Panc1 (cell line): ENCODE data around the gene NPDC1. TPM values are rescaled to one million over a fixed set of nuclear protein-coding genes. Genes with fewer than 3 reads are reported as not detected.

Experiments used
- ATAC-seq: fragments of 200-7000 bp; cut with Tn5 transposase; 2 replicates; pipeline ENCODE4 v1.9.1; 2020; ENCODE audit warnings: mild to moderate bottlenecking, moderate library complexity
- BruUV-seq: library from RNA; stranded (reverse); fragments of 400-500 nt; replicated peaks from 2 replicates; lab custom pipeline; 2021; lab: Mats Ljungman, UMichigan
- CTCF ChIA-PET: fragments of 300-600 bp; sonication (Branson Sonifier 250); formaldehyde crosslinking; loops from one replicate; lab custom pipeline; 2022; ENCODE audit warnings: antibody characterized with exemption; lab: Charles Lee
- POLR2A ChIA-PET: fragments of 300-600 bp; sonication (Branson Sonifier 250); formaldehyde crosslinking; loops from one replicate; lab custom pipeline; 2022; ENCODE audit warnings: antibody characterized with exemption; lab: Charles Lee
- DNase-seq: peaks from one replicate; pipeline ENCODE4 v3.0.0-alpha.2; 2010; ENCODE audit warnings: low read depth, low spot score
- H3K27ac ChIP-seq: 2 replicates; pipeline ENCODE4 v1.5.1; 2011; ENCODE audit warnings: mild to moderate bottlenecking, low read length, inconsistent platforms
- H3K27me3 ChIP-seq: fragments of 200-500 bp; sonication (Bioruptor generic); 2 replicates; pipeline ENCODE4 v1.6.0; 2014; ENCODE audit warnings: low read length, inconsistent platforms; ENCODE audit not compliant: control insufficient read depth, insufficient read depth
- H3K36me3 ChIP-seq: fragments of 200-500 bp; sonication (Bioruptor generic); 2 replicates; pipeline ENCODE4 v1.5.1; 2014; ENCODE audit warnings: inconsistent platforms, mild to moderate bottlenecking, low read length, moderate library complexity; ENCODE audit not compliant: control insufficient read depth, insufficient read depth
- H3K4me1 ChIP-seq: 2 replicates; pipeline ENCODE4 v1.5.1; 2011; ENCODE audit warnings: inconsistent platforms, mild to moderate bottlenecking, low read length, moderate library complexity; ENCODE audit not compliant: control insufficient read depth, insufficient read depth
- H3K4me3 ChIP-seq, 2 experiments: 2 replicates each; pipeline ENCODE4 v1.5.1; 2011 to 2012; ENCODE audit warnings: low read depth in 2 of 2, low read length in 2 of 2, mild to moderate bottlenecking in 2 of 2, inconsistent platforms in 1 of 2, moderate library complexity in 1 of 2
- H3K9me3 ChIP-seq: fragments of 200-500 bp; sonication (Bioruptor generic); 2 replicates; pipeline ENCODE4 v1.5.1; 2014; ENCODE audit warnings: low read depth, mild to moderate bottlenecking, inconsistent platforms, low read length, moderate library complexity; ENCODE audit not compliant: control insufficient read depth, insufficient read depth
- CTCF ChIP-seq: fragments of 450-650 bp; IDR thresholded peaks from 2 replicates; pipeline ENCODE4 v1.5.1; 2017; ENCODE audit warnings: mild to moderate bottlenecking
- POLR2AphosphoS5 ChIP-seq: IDR thresholded peaks from 2 replicates; pipeline ENCODE4 v1.6.1; 2012; ENCODE audit warnings: mild to moderate bottlenecking, low read depth, low read length, moderate library complexity
- SIN3A ChIP-seq: IDR thresholded peaks from 2 replicates; pipeline ENCODE4 v1.6.1; 2012; ENCODE audit warnings: low read depth, mild to moderate bottlenecking, low read length, moderate library complexity, borderline replicate concordance; ENCODE audit not compliant: insufficient read depth
- TCF7L2 ChIP-seq: IDR thresholded peaks from 2 replicates; pipeline ENCODE4 v1.6.1; 2011; ENCODE audit warnings: mild to moderate bottlenecking, low read depth, low read length, inconsistent platforms
- in situ Hi-C: cut with HindIII; loops from 2 replicates; pipeline ENCODE4 v1.10.0; 2016; ENCODE audit warnings: low sequenced_read_pairs, low pct_unique_long_range_greater_than_20kb
- intact Hi-C: fragments of 100-400 bp; cut with micrococcal nuclease; formaldehyde crosslinking; loops from one replicate; pipeline ENCODE4 v1.10.0; 2022; ENCODE audit not compliant: unreplicated experiment
- total RNA-seq: library from RNA; stranded (reverse); gene quantifications from one replicate; pipeline ENCODE4 v1.2.1, GENCODE V29; 2021; ENCODE audit not compliant: unreplicated experiment
- TF ChIP-seq, protein P1 (sequence below), 2 experiments: IDR thresholded peaks; 2 replicates each; pipeline ENCODE4 v1.6.1; 2011 to 2012; ENCODE audit warnings: low read depth in 2 of 2, control low read depth in 1 of 2, low read length in 1 of 2, mild to moderate bottlenecking in 1 of 2, moderate library complexity in 1 of 2; ENCODE audit not compliant: insufficient read depth in 1 of 2

Gene NPDC1
- total RNA-seq, 1 experiment from 2014 or later = 43.5 TPM

- Histone ChIP-seq H3K9me3 (no peaks in the 10 kb centered on the region), H3K4me3 (no peak overlapping the region; a peak in 1 of 4 replicates), H3K36me3 (no peaks in the 10 kb centered on the region), H3K27ac (no peak overlapping the region), H3K4me1 (peaks cover 28% of the 10 kb centered on the region), H3K27me3 (no peaks in the 10 kb centered on the region)
- CTCF ChIA-PET = no interaction called here
- intact Hi-C loops (no loop called here), in situ Hi-C loops (no loop called here)
- POLR2A ChIA-PET = no interaction called here
- ATAC-seq (no peak), DNase-seq (no peak)
- no TSS peak for BruUV-seq
- TF ChIP-seq TCF7L2 (no peak), CTCF (no peak), SIN3A (no peak), POLR2AphosphoS5 (no peak)
- TF ChIP-seq, protein P1, sequence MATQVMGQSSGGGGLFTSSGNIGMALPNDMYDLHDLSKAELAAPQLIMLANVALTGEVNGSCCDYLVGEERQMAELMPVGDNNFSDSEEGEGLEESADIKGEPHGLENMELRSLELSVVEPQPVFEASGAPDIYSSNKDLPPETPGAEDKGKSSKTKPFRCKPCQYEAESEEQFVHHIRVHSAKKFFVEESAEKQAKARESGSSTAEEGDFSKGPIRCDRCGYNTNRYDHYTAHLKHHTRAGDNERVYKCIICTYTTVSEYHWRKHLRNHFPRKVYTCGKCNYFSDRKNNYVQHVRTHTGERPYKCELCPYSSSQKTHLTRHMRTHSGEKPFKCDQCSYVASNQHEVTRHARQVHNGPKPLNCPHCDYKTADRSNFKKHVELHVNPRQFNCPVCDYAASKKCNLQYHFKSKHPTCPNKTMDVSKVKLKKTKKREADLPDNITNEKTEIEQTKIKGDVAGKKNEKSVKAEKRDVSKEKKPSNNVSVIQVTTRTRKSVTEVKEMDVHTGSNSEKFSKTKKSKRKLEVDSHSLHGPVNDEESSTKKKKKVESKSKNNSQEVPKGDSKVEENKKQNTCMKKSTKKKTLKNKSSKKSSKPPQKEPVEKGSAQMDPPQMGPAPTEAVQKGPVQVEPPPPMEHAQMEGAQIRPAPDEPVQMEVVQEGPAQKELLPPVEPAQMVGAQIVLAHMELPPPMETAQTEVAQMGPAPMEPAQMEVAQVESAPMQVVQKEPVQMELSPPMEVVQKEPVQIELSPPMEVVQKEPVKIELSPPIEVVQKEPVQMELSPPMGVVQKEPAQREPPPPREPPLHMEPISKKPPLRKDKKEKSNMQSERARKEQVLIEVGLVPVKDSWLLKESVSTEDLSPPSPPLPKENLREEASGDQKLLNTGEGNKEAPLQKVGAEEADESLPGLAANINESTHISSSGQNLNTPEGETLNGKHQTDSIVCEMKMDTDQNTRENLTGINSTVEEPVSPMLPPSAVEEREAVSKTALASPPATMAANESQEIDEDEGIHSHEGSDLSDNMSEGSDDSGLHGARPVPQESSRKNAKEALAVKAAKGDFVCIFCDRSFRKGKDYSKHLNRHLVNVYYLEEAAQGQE (IDR thresholded peaks at IDR 0.05; ENCODE audit: insufficient read depth in 1 of 2, low read depth in 2 of 2, low read length in 1 of 2) = no peak
These were observed 19.1 kb downstream of the NPDC1 start for GRCh38 chr9:137026828-137027227.

- Histone ChIP-seq H3K27me3 (no peaks in the 10 kb centered on the region), H3K36me3 (no peaks in the 10 kb centered on the region), H3K4me1 (peaks cover 28% of the 10 kb centered on the region), H3K9me3 (no peaks in the 10 kb centered on the region), H3K4me3 (no peak overlapping the region), H3K27ac (no peak overlapping the region)
- ATAC-seq = no peak
- TF ChIP-seq TCF7L2 (no peak), SIN3A (no peak), CTCF (no peak), POLR2AphosphoS5 (no peak)
- TF ChIP-seq, protein P1 (IDR thresholded peaks at IDR 0.05; ENCODE audit: insufficient read depth in 1 of 2, low read depth in 2 of 2, low read length in 1 of 2) = no peak
- POLR2A ChIA-PET = interaction anchor here (0.6 kb wide), 1 partner anchor 29 kb away, joined by 3 read pairs; no protein-coding TSS in a partner anchor
- no peak for DNase-seq
- in situ Hi-C loops = no loop called here
- CTCF ChIA-PET = interaction anchor here (0.6 kb wide), 1 partner anchor 13 kb away, joined by 3 read pairs; no protein-coding TSS in a partner anchor
- intact Hi-C loops = no loop called here
- no TSS peak for BruUV-seq
These were observed 19.6 kb downstream of the NPDC1 start for GRCh38 chr9:137026384-137026783.
